ENCODE measurements around the gene LCE4A.

LCE4A gene

DNA sequence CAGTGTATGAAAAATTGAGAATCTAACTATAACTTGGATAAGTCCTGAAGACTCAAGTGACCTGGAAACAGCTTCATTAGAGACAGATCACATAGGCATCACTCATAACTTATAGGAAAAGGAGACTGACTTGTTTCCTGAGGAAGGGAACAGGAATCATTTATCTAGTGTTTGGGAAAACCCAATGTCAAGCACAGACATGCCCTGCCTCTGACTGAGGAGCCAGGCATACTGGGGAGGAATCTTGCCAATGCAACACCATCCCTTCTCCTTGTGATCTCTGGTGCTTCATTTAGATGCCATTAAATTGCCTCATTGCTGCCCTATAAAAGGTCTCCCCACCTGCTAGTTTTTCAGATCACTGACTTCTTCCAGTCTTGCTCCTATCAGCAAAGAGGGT lies 10.3 kb downstream of the LCE4A start:
- no peak overlapping the region for H3K4me3 Mint-ChIP-seq
- DNase-seq = no peak
- no peaks in the 10 kb centered on the region for H3K9me3 Mint-ChIP-seq
- peaks cover 21 to 47% of the 10 kb centered on the region in 2 donors for H3K27me3 Mint-ChIP-seq
- H3K36me3 Mint-ChIP-seq (ENCODE audit: insufficient read depth) = no peaks in the 10 kb centered on the region
- no peak for ATAC-seq (replicated peaks)
- no peak overlapping the region for H3K27ac Mint-ChIP-seq
- H3K4me1 Mint-ChIP-seq (ENCODE audit: low read depth in 2 of 2) = no peaks in the 10 kb centered on the region

DNA sequence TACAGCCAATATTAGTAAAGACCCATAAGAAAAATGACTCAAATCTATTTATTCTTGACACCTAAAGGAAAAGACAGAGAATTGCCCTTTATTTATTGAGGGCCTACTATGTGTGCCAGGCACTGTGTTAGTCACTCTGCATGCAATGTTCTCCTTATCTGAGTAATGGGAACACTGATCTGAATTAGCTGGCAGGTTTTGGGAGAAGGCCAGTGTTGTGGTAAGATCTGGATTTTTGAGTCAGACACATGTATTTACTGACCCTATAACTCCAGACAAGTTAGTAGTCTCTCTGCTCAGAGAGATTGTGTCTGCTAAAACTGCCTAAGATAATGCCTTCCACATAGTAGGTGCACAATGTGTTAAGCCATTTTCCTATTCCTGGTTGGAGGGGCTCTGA lies 17.3 kb downstream of the LCE4A start:
- no peaks in the 10 kb centered on the region for H3K36me3 Mint-ChIP-seq (ENCODE audit: insufficient read depth)
- ATAC-seq (replicated peaks) (no peak), DNase-seq (no peak)
- no peak overlapping the region for H3K27ac Mint-ChIP-seq
- H3K27me3 Mint-ChIP-seq = peaks cover 12 to 30% of the 10 kb centered on the region in 2 donors
- H3K4me1 Mint-ChIP-seq (ENCODE audit: low read depth in 2 of 2) = no peaks in the 10 kb centered on the region
- H3K9me3 Mint-ChIP-seq = no peaks in the 10 kb centered on the region
- no peak overlapping the region for H3K4me3 Mint-ChIP-seq

DNA sequence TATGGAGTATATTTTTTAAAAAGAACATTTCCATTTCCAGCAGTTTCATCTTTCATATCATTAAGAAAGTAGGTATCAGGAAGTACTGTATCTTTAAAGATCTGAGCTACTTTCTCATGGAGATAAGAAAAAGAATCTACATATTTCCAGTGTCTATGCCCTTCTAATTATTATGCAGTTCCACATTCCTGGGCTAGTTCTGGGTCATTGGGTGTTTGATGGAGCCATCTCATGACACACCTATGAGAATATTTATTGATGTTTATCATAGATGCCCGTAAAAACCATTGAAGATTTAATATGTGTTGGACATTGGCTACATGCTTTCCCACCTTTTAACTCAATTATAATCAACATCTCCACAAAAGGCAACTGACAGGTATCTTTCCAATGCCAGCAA lies 21.0 kb downstream of the LCE4A start:
- Mint-ChIP-seq H3K4me3 (no peak overlapping the region), H3K9me3 (no peaks in the 10 kb centered on the region), H3K27me3 (peaks cover 22 to 38% of the 10 kb centered on the region in 2 donors), H3K4me1 (ENCODE audit: low read depth in 2 of 2) (no peaks in the 10 kb centered on the region), H3K36me3 (ENCODE audit: insufficient read depth) (no peaks in the 10 kb centered on the region), H3K27ac (no peak overlapping the region)
- ATAC-seq (replicated peaks) (no peak), DNase-seq (no peak)

DNA sequence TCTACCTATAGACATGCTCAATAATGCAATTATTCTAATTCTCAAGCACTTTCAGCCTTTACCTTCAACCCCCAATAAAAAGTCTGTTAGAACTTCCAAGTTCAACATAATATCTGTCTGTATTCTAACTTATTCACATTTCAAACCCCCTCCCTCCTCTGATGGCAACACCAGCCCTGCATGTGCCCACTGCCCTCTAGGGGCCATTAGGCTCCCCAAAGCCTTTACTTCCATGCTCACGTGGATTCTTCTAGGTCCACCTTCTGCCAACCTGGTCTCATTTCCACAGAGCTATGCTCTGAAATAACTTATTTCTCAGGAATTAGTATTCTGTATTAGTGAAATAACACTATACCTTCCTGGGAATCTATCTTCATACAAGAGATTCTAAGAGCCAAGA lies 27.7 kb downstream of the LCE4A start:
- ATAC-seq (replicated peaks) (no peak), DNase-seq (no peak)
- no peaks in the 10 kb centered on the region for H3K9me3 Mint-ChIP-seq
- no peak overlapping the region for H3K4me3 Mint-ChIP-seq
- H3K4me1 Mint-ChIP-seq (ENCODE audit: low read depth in 2 of 2) = no peaks in the 10 kb centered on the region
- H3K36me3 Mint-ChIP-seq (ENCODE audit: insufficient read depth) = no peaks in the 10 kb centered on the region
- peaks cover 44 to 49% of the 10 kb centered on the region in 2 donors for H3K27me3 Mint-ChIP-seq
- H3K27ac Mint-ChIP-seq = no peak overlapping the region

DNA sequence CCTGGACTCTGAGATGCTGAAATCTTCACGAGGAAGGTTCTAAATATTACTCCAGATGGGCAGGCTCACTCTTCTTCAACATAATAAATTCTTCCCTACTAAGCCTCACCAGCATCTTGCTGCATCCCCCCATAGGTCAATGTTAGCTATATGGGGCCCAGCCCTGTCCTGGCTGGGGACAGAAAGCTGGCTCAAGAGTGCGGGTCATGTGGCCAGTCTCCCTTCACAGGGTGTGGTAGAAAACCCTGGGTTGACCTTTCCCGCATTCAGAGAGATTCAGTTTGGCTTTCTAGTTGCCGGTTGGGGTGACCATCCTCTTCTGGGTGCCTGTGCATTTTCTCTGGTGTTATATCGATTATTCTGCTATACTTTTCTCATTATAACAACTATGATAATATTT lies 30.0 kb downstream of the LCE4A start:
- Mint-ChIP-seq H3K36me3 (ENCODE audit: insufficient read depth) (no peaks in the 10 kb centered on the region), H3K27me3 (peaks cover 52 to 57% of the 10 kb centered on the region in 2 donors), H3K9me3 (no peaks in the 10 kb centered on the region), H3K27ac (no peak overlapping the region), H3K4me1 (ENCODE audit: low read depth in 2 of 2) (no peaks in the 10 kb centered on the region), H3K4me3 (no peak overlapping the region)
- DNase-seq (no peak), ATAC-seq (replicated peaks) (no peak)

DNA sequence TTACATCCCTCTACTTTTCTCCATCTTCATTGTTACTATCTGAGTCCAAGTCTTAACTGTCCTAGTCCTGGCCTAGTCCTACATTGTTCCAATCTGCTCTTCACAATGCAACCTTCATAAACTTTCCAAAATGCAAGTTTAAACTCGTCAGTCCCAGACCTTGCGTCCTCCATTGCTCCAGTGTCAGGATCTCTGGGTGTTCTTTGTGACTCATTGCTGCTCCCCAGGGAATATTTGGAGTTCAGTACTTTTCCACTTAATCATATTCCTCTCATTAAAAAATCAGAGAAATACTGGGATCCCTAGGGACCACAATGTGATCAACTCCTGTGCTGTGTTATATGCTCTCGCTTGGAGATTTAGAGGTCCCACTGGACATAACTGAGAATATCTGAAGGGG lies 31.9 kb downstream of the LCE4A start:
- DNase-seq (no peak), ATAC-seq (replicated peaks) (no peak)
- Mint-ChIP-seq H3K36me3 (ENCODE audit: insufficient read depth) (no peaks in the 10 kb centered on the region), H3K9me3 (no peaks in the 10 kb centered on the region), H3K27me3 (peaks cover 57 to 65% of the 10 kb centered on the region in 2 donors), H3K4me3 (no peak overlapping the region), H3K27ac (no peak overlapping the region), H3K4me1 (ENCODE audit: low read depth in 2 of 2) (no peaks in the 10 kb centered on the region)

DNA sequence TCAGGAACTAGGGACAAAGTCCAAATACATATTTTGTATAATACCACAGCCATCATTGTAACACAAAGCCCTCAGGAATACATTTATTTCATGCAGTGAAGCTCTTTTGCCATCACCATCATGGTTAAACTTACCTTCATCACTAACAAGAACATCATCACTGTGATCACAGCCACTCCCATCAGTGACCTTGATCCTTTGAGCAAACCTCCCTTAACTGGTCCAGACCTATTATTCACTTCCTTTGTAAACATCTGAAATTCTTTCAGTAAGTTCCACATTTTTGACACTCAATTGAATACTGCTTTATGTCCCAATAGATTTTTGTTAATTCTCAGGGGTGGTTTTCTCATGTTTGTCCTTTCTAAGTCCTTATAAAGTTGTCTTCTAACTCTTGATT lies 33.7 kb downstream of the LCE4A start:
- Mint-ChIP-seq H3K27me3 (peaks cover 51 to 57% of the 10 kb centered on the region in 2 donors), H3K27ac (no peak overlapping the region), H3K4me1 (ENCODE audit: low read depth in 2 of 2) (no peaks in the 10 kb centered on the region), H3K9me3 (no peaks in the 10 kb centered on the region), H3K36me3 (ENCODE audit: insufficient read depth) (no peaks in the 10 kb centered on the region), H3K4me3 (no peak overlapping the region)
- DNase-seq (no peak), ATAC-seq (replicated peaks) (no peak)

DNA sequence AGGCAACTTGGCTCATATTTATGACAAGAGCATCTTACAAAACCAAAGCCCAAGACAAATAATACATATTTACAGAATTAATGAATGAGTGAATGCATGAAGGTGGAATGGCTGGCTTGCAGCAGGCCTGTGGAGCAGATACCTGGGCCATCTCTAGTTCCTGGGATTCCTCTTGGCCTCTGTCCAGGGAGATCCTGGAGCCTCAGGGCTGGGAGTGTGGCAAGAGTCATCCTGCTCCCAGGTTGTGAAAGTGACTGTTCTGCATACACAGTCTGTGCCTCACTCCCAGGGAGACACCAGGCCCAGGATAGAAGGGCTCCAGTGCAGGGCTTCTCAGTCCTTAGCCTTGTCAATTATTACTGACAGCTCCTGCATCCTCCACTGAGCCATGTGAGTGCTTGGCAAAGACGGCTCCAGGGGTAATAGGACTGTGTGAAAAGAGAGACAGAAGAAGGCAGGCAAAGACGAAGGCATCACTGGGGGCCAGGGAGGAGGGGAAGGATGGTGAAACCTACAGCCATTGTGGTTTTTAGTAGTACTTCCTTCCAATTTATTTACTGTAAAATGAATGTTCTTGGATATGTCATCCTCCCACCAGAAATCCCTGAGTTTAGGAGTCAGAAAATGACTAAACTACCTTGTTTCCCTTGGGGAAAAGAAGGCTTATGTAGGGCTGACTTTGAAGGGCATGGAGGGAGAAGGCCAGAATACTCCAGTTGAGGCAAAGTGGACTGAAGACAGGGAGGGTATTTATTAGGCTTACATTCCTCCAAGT lies 35.6 kb downstream of the LCE4A start:
- no peak overlapping the region for H3K27ac Mint-ChIP-seq
- H3K4me1 Mint-ChIP-seq (ENCODE audit: low read depth in 2 of 2) = no peaks in the 10 kb centered on the region
- no peaks in the 10 kb centered on the region for H3K36me3 Mint-ChIP-seq (ENCODE audit: insufficient read depth)
- H3K9me3 Mint-ChIP-seq = no peaks in the 10 kb centered on the region
- H3K4me3 Mint-ChIP-seq = no peak overlapping the region
- H3K27me3 Mint-ChIP-seq = peaks cover 40% of the 10 kb centered on the region in 2 donors
- DNase-seq (no peak), ATAC-seq (replicated peaks) (no peak)

DNA sequence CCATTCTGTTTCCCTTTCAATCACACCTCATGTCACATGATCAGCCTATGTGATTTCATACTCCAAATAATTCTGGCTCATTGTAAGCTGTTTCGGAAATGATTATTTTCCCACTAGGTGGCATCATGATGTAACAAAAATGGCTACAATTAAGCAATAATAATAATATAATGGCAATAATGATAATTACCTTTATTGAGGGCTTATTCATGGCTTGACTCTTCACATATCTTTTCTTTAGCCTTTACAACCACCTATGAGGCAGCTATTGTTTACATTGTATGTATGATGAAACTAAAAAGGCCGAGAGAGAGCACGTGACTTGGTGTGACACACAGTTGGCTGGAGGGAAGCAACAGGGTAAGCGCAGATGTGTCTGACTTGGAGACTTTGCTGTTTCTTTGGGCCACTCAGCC lies 37.3 kb downstream of the LCE4A start:
- no peaks in the 10 kb centered on the region for H3K36me3 Mint-ChIP-seq (ENCODE audit: insufficient read depth)
- H3K4me1 Mint-ChIP-seq (ENCODE audit: low read depth in 2 of 2) = no peaks in the 10 kb centered on the region
- no peak overlapping the region for H3K27ac Mint-ChIP-seq
- H3K4me3 Mint-ChIP-seq = no peak overlapping the region
- no peaks in the 10 kb centered on the region for H3K9me3 Mint-ChIP-seq
- H3K27me3 Mint-ChIP-seq = peaks cover 31 to 35% of the 10 kb centered on the region in 2 donors
- no peak for ATAC-seq (replicated peaks)
- no peak for DNase-seq

DNA sequence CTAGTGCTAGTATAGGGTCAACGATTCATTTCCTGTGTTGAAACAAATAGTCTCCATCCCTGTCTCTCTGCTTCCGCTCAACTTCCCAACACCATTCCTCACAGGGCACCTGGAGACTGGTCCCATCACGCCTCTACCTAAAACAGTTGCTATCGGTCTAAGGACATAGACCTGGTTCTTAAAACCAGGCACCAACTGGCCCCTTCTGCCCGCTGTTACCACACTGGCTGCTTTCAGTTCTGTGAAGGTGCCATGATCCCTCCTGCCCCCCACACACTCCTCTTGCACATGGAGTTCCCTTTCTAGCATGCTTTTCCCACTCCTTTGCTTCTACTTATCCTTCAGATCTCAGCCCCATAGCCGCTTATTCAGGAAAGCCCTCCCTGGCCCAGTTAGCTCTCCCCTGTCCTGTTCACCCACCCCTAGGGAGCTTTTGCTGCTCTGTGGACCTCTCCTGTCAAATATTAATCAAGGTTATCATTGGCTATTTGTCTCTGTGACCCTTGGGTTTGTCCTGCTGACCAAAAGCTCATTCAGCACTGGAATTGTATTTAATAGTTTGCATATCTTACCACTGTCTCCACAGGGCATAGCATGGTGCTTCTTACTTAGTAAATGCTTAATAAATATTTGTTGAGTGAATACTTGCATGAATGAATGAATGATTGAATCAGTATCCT lies 37.9 kb downstream of the LCE4A start:
- DNase-seq (no peak), ATAC-seq (replicated peaks) (no peak)
- Mint-ChIP-seq H3K9me3 (no peaks in the 10 kb centered on the region), H3K27ac (no peak overlapping the region), H3K4me1 (ENCODE audit: low read depth in 2 of 2) (no peaks in the 10 kb centered on the region), H3K4me3 (no peak overlapping the region), H3K27me3 (peaks cover 37 to 40% of the 10 kb centered on the region in 2 donors), H3K36me3 (ENCODE audit: insufficient read depth) (no peaks in the 10 kb centered on the region)

DNA sequence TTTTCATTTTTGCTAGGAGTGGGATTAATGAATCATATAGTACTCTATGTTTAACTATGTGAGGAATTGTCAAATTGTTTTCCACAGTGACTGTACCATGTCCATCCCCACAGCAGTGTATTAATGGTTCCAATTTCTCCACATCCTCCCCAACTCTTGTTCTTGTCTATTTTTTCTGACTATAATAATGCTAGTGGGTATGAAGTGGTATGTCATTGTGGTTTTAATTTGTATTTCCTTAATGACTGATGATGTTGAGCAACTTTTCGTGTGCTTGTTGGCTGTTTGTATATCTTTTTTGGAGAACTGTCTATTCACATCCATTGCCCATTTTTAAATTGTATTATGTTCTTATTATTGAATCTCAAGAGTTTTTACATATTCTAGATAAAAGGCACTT lies 39.9 kb downstream of the LCE4A start:
- H3K27ac Mint-ChIP-seq = no peak overlapping the region
- no peak for ATAC-seq (replicated peaks)
- no peak overlapping the region for H3K4me3 Mint-ChIP-seq
- DNase-seq = no peak
- H3K9me3 Mint-ChIP-seq = no peaks in the 10 kb centered on the region
- peaks cover 39 to 42% of the 10 kb centered on the region in 2 donors for H3K27me3 Mint-ChIP-seq
- no peaks in the 10 kb centered on the region for H3K36me3 Mint-ChIP-seq (ENCODE audit: insufficient read depth)
- no peaks in the 10 kb centered on the region for H3K4me1 Mint-ChIP-seq (ENCODE audit: low read depth in 2 of 2)

DNA sequence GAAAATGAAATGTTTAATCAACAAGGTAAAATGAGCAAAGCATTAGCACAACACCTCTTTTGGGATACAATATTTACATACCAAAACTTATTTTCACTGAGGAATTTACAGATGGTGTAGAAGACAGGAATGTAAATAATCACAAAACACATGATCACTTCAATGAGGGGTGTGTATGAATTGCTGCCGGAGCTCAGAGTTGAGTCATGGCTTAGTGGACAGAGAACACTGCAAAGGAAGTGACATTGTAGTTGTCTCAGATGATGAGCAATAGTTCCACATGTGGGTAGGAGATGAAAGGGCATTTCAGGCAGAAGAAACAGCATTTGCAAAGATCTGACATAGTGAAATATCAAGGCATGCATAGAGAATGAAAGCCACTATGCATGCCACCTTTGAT lies 44.3 kb downstream of the LCE4A start:
- no peak overlapping the region for H3K27ac Mint-ChIP-seq
- H3K4me1 Mint-ChIP-seq (ENCODE audit: low read depth in 2 of 2) = no peaks in the 10 kb centered on the region
- H3K27me3 Mint-ChIP-seq = peaks cover 53 to 55% of the 10 kb centered on the region in 2 donors
- ATAC-seq (replicated peaks) (no peak), DNase-seq (no peak)
- no peaks in the 10 kb centered on the region for H3K9me3 Mint-ChIP-seq
- no peaks in the 10 kb centered on the region for H3K36me3 Mint-ChIP-seq (ENCODE audit: insufficient read depth)
- H3K4me3 Mint-ChIP-seq = no peak overlapping the region

DNA sequence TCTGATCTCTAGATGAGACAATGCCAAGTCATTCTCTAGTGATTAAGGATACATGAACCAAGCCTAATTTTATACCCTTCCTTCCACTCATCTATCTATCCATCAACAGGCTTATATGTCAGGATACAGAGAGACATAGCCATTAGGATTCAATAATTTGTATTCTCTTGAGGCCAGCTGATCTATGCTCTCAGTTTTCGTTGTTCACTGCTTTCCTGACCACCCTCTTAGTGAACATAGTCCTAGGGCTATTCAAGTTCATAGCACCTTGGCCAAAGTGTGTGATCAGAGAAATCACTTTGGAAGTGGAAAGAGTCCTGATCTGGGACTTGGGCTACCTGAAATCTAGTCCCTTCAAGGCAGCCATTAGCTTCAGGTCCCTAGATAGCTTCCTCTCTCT lies 45.6 kb downstream of the LCE4A start:
- H3K27ac Mint-ChIP-seq = no peak overlapping the region
- peaks cover 59 to 61% of the 10 kb centered on the region in 2 donors for H3K27me3 Mint-ChIP-seq
- DNase-seq (no peak), ATAC-seq (replicated peaks) (no peak)
- H3K4me3 Mint-ChIP-seq = no peak overlapping the region
- H3K36me3 Mint-ChIP-seq (ENCODE audit: insufficient read depth) = no peaks in the 10 kb centered on the region
- H3K4me1 Mint-ChIP-seq (ENCODE audit: low read depth in 2 of 2) = no peaks in the 10 kb centered on the region
- H3K9me3 Mint-ChIP-seq = no peaks in the 10 kb centered on the region

DNA sequence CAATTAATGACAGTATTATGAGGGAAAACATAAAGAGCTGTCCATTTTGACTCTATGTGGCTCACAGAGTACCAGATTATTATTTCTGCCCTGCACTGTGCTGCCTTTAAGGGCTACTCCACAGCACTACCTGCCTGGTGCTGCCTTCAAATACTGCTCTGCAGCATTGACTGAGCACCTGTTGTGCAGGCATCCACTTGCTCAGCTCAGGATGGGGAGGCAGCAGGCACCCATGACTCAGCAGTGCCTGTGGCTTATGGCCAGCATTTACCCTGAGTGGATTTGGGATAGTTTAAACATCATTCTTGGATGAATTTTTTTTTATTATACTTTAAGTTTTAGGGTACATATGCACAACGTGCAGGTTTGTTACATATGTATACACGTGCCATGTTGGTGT lies 48.9 kb downstream of the LCE4A start:
- Mint-ChIP-seq H3K4me1 (ENCODE audit: low read depth in 2 of 2) (no peaks in the 10 kb centered on the region), H3K9me3 (no peaks in the 10 kb centered on the region), H3K4me3 (no peak overlapping the region), H3K27ac (no peak overlapping the region), H3K27me3 (peaks cover 64 to 72% of the 10 kb centered on the region in 2 donors), H3K36me3 (ENCODE audit: insufficient read depth) (no peaks in the 10 kb centered on the region)
- no peak for ATAC-seq (replicated peaks)
- no peak for DNase-seq
